GM18867 (cell line): ENCODE measurements around the gene MTHFR.

Experiments
- ATAC-seq: cut with Tn5 transposase; IDR thresholded peaks from one replicate; pipeline ENCODE4 v1.9.1; 2021; ENCODE audit warnings: mild to moderate bottlenecking, moderate library complexity; ENCODE audit not compliant: unreplicated experiment

MTHFR gene

GRCh38 chr1:11783556-11783955 lies 22.2 kb downstream of the MTHFR start:
- ATAC-seq: no peak

GRCh38 chr1:11782127-11782708 lies 23.5 kb downstream of the MTHFR start:
- no peak for ATAC-seq

GRCh38 chr1:11781297-11781696 lies 24.5 kb downstream of the MTHFR start:
- ATAC-seq: no peak

GRCh38 chr1:11780380-11781147 lies 25.2 kb downstream of the MTHFR start:
- ATAC-seq: no peak

- ATAC-seq: no peak
Observed at GRCh38 chr1:11779715-11780379, 25.9 kb downstream of the MTHFR start.

GRCh38 chr1:11778844-11779623 lies 26.7 kb downstream of the MTHFR start:
- no peak for ATAC-seq

- ATAC-seq: no peak
Observed at GRCh38 chr1:11778336-11778735, 27.4 kb downstream of the MTHFR start.

- no peak for ATAC-seq
Observed at GRCh38 chr1:11777658-11778322, 28.0 kb downstream of the MTHFR start.

GRCh38 chr1:11774753-11775152 lies 31.0 kb downstream of the MTHFR start:
- no peak for ATAC-seq

- no peak for ATAC-seq
Observed at GRCh38 chr1:11772458-11772857, 33.3 kb downstream of the MTHFR start.

GRCh38 chr1:11771481-11772043 lies 34.2 kb downstream of the MTHFR start:
- no peak for ATAC-seq

- no peak for ATAC-seq
Observed at GRCh38 chr1:11770011-11770410, 35.8 kb downstream of the MTHFR start.

GRCh38 chr1:11769274-11769673 lies 36.5 kb downstream of the MTHFR start:
- ATAC-seq: no peak

- no peak for ATAC-seq
Observed at GRCh38 chr1:11768821-11769220, 36.9 kb downstream of the MTHFR start.

GRCh38 chr1:11767922-11768704 lies 37.7 kb downstream of the MTHFR start:
- no peak for ATAC-seq

- ATAC-seq: no peak
Observed at GRCh38 chr1:11766429-11766776, 39.4 kb downstream of the MTHFR start.

GRCh38 chr1:11765661-11766428 lies 39.9 kb downstream of the MTHFR start:
- ATAC-seq: no peak

GRCh38 chr1:11764519-11764918 lies 41.2 kb downstream of the MTHFR start:
- no peak for ATAC-seq

GRCh38 chr1:11764115-11764514 lies 41.6 kb downstream of the MTHFR start:
- ATAC-seq: no peak
